K562 (cell line): ENCODE measurements around the gene CD52. TPM values are rescaled to one million over a fixed set of nuclear protein-coding genes. Genes with fewer than 3 reads are reported as not detected.

Experiments
- CBX8 ChIP-seq: fragments of 200-600 bp; sonication (generic); IDR thresholded peaks from 2 replicates; pipeline ENCODE4 v1.6.1; 2012; ENCODE audit warnings: borderline replicate concordance, mixed run types, low read depth, mild to moderate bottlenecking, moderate library complexity, mixed read lengths, low read length, control low read depth, inconsistent platforms; ENCODE audit not compliant: poor library complexity, severe bottlenecking; ENCODE audit errors: extremely low read depth
- FUS ChIP-seq: fragments of 200-400 bp; formaldehyde crosslinking; optimal IDR thresholded peaks from 2 replicates; pipeline ENCODE3; 2017; ENCODE audit warnings: low read depth, low read length
- GTF2F1 ChIP-seq: IDR thresholded peaks from 2 replicates; pipeline ENCODE4 v1.6.1; 2011; ENCODE audit warnings: low read depth, low read length, improper control_type of control experiment
- HCFC1 ChIP-seq: IDR thresholded peaks from 2 replicates; pipeline ENCODE4 v1.6.1; 2012; ENCODE audit warnings: low read depth, low read length, improper control_type of control experiment
- MTF1 ChIP-seq: fragments of 250-450 bp; sonication (Bioruptor Pico); IDR thresholded peaks from 2 replicates; pipeline ENCODE4 v1.9.0; 2021; ENCODE audit warnings: moderate library complexity, mild to moderate bottlenecking, inconsistent platforms, borderline replicate concordance
- NCOA4 ChIP-seq: fragments of 450-650 bp; IDR thresholded peaks from 2 replicates; pipeline ENCODE4 v1.6.1; 2018; ENCODE audit warnings: mild to moderate bottlenecking; ENCODE audit not compliant: partially characterized antibody
- RBM17 ChIP-seq: fragments of 200-400 bp; formaldehyde crosslinking; IDR thresholded peaks from 2 replicates; pipeline ENCODE4 v1.6.1; 2017; ENCODE audit warnings: low read depth, mild to moderate bottlenecking, low read length, borderline replicate concordance
- RFX7 ChIP-seq: fragments of 250-450 bp; sonication (Bioruptor Pico); IDR thresholded peaks from 2 replicates; pipeline ENCODE4 v1.5.1; 2021; ENCODE audit warnings: mild to moderate bottlenecking
- RHOXF2B ChIP-seq: fragments of 250-450 bp; sonication (Bioruptor Pico); conservative IDR thresholded peaks from 2 replicates; pipeline ENCODE4 v1.5.1; 2021
- SMAD1 ChIP-seq: fragments of 150-350 bp; IDR thresholded peaks from 2 replicates; pipeline ENCODE4 v1.6.1; 2014; ENCODE audit warnings: low read length, low read depth; ENCODE audit not compliant: partially characterized antibody
- SNIP1 ChIP-seq: fragments of 450-650 bp; IDR thresholded peaks from 2 replicates; pipeline ENCODE4 v1.7.1; 2017; ENCODE audit warnings: low read depth, mild to moderate bottlenecking
- SPI1 ChIP-seq: IDR thresholded peaks from 2 replicates; pipeline ENCODE4 v1.6.1; 2011; ENCODE audit warnings: low read depth, low read length, control low read depth, borderline replicate concordance
- STAT6 ChIP-seq: sonication (generic); formaldehyde crosslinking; IDR thresholded peaks from 2 replicates; pipeline ENCODE4 v1.8.1; 2023; ENCODE audit warnings: mild to moderate bottlenecking, missing genetic modification reagents
- TAL1 ChIP-seq: fragments of 450-650 bp; IDR thresholded peaks from 2 replicates; pipeline ENCODE4 v1.6.1; 2016; ENCODE audit warnings: mild to moderate bottlenecking
- ZMIZ1 ChIP-seq, 2 experiments: fragments of 150-350 bp in 1 of 2; IDR thresholded peaks; 2 replicates each; pipeline ENCODE4 v1.6.1; 2012 to 2016; ENCODE audit warnings: low read depth in 2 of 2, low read length in 2 of 2, mild to moderate bottlenecking in 1 of 2, moderate library complexity in 1 of 2
- ZNF140 ChIP-seq: fragments of 250-450 bp; sonication (Bioruptor Pico); IDR thresholded peaks from 2 replicates; pipeline ENCODE4 v1.8.0; 2021; ENCODE audit warnings: moderate library complexity, mild to moderate bottlenecking, inconsistent platforms
- ZNF277 ChIP-seq: fragments of 250-450 bp; sonication (Bioruptor Pico); IDR thresholded peaks from 2 replicates; pipeline ENCODE4 v1.8.0; 2022; ENCODE audit warnings: inconsistent platforms, mild to moderate bottlenecking, moderate library complexity, borderline replicate concordance
- ZNF766 ChIP-seq: fragments of 200-800 bp; sonication (Bioruptor generic); conservative IDR thresholded peaks from 2 replicates; pipeline ENCODE4 v1.6.1; 2016; ENCODE audit warnings: missing genetic modification characterization, missing compliant biosample characterization
- polyA plus RNA-seq, 8 experiments: library from polyadenylated mRNA; depleted of rRNA in 4 of 8; stranded (reverse) in 5 of 8; unstranded in 3 of 8; fragments of >200 nt; fragmentation: Nextera tagmentation in 2 of 8; fragmentation: Illumina TruSeq in 1 of 8; extraction: Ambion mirVana in 2 of 8; extraction: Trizol in 1 of 8; gene quantifications; 2 replicates each; pipeline versions ENCODE4 v1.2.1 to v1.2.3, GENCODE V29; 2011 to 2014; ENCODE audit warnings: inconsistent platforms in 1 of 8, missing spikeins in 1 of 8
- total RNA-seq, 7 experiments: library from RNA; depleted of rRNA in 6 of 7; stranded (reverse); fragments of >200 nt in 6 of 7; fragmentation: Illumina TruSeq in 2 of 7; extraction: Trizol in 2 of 7; gene quantifications; 2 replicates each; pipeline versions ENCODE4 v1.2.1 to v1.2.3, GENCODE V29; 2011 to 2021; ENCODE audit warnings: low replicate concordance in 1 of 7

Gene CD52
- total and polyA plus RNA-seq, 9 of the 15 experiments (the other 6 are each of a cell fraction or from before 2014, with no cell fraction given): 34.9 to 488 (median 173) TPM

- TF ChIP-seq TAL1 (no peak), CBX8 (no peak), ZMIZ1 (IDR thresholded peaks at IDR 0.05; ENCODE audit: low read depth in 2 of 2, low read length in 2 of 2) (0 out of 4 replicates have a peak, but pooled peaks of 1 of the 2 experiments have one; percentile 44), SMAD1 (no peak), ZNF277 (CRISPR knock-in tag) (no peak), SPI1 (0 out of 2 replicates have a peak, but pooled peaks have one; percentile 2), NCOA4 (no peak), HCFC1 (peak; percentile 5; the same call in 1 of the 2 replicates), SNIP1 (no peak), RFX7 (CRISPR knock-in tag) (no peak), FUS (peak; percentile 97), RHOXF2B (CRISPR knock-in tag) (no peak), MTF1 (CRISPR knock-in tag) (no peak), ZNF766 (CRISPR knock-in tag) (0 out of 2 replicates have a peak, but pooled peaks have one; percentile 41), STAT6 (no peak), GTF2F1 (no peak), ZNF140 (CRISPR knock-in tag) (no peak), RBM17 (no peak)
Observed at GRCh38 chr1:26279456-26280332, 38.1 kb upstream of the CD52 start, which contains the start of gene SH3BGRL3 (continued).
